HepG2 (cell line): Measurements from ENCODE around the gene TBXA2R. TPM values are rescaled to one million over a fixed set of nuclear protein-coding genes. Genes with fewer than 3 reads are reported as not detected.

Source experiments
- ATAC-seq: fragments of 200-7000 bp; cut with Tn5 transposase; 3 replicates; pipeline ENCODE4 v1.9.1; 2020; ENCODE audit warnings: mild to moderate bottlenecking, moderate library complexity
- BruUV-seq: library from RNA; stranded (reverse); fragments of 400-500 nt; replicated peaks from 2 replicates; lab custom pipeline; 2021; lab: Mats Ljungman, UMichigan
- CTCF ChIA-PET: fragments of 300-600 bp; formaldehyde crosslinking; extraction: SDS; loops from one replicate; lab custom pipeline; 2021; ENCODE audit warnings: low total read pairs, inconsistent platforms, low intra/inter-chr PET ratio; lab: Yijun Ruan, JAX
- POLR2A ChIA-PET: fragments of 350-600 bp; sonication (Branson Sonifier 250); formaldehyde crosslinking; loops from one replicate; lab custom pipeline; 2020; ENCODE audit warnings: antibody characterized with exemption, inconsistent platforms; lab: Yijun Ruan, JAX
- DNase-seq: peaks from one replicate; pipeline ENCODE4 v3.0.0-alpha.2; 2015; ENCODE audit warnings: low spot score
- FAIRE-seq: peaks from 3 replicates; lab custom pipeline; 2011; peaks lifted over from hg19 to GRCh38; lab: Jason Lieb, UNC
- H2AFZ ChIP-seq: one replicate; pipeline ENCODE4 v1.6.1; 2011; ENCODE audit warnings: low read length, inconsistent platforms
- H3K27ac ChIP-seq: fragments of 300-600 bp; 3 replicates; pipeline ENCODE4 v1.8.0; 2011; ENCODE audit warnings: mixed run types, mild to moderate bottlenecking, mixed read lengths, low read length, inconsistent platforms; ENCODE audit not compliant: insufficient read depth; ENCODE audit errors: extremely low read length
- H3K27me3 ChIP-seq, 2 experiments: fragments of 200-600 bp in 1 of 2; 2 replicates in 1 of 2; 3 replicates in 1 of 2; pipeline versions ENCODE4 v1.6.0 to v1.8.0; 2011; ENCODE audit warnings: low read length in 2 of 2, mild to moderate bottlenecking in 2 of 2, moderate library complexity in 2 of 2, inconsistent platforms in 1 of 2; ENCODE audit not compliant: insufficient read depth in 2 of 2, control insufficient read depth in 1 of 2
- H3K36me3 ChIP-seq, 2 experiments: fragments of 200-600 bp in 1 of 2; replicated peaks in 1 of 2; 2 replicates in 1 of 2; 3 replicates in 1 of 2; pipeline versions ENCODE4 v1.5.1 to v1.8.0; 2011; ENCODE audit warnings: low read length in 2 of 2, inconsistent platforms in 1 of 2; ENCODE audit not compliant: insufficient read depth in 2 of 2, control insufficient read depth in 1 of 2
- H3K4me1 ChIP-seq: 2 replicates; pipeline ENCODE4 v1.5.1; 2012; ENCODE audit warnings: low read length, inconsistent platforms; ENCODE audit not compliant: insufficient read depth
- H3K4me2 ChIP-seq: 2 replicates; pipeline ENCODE4 v1.6.0; 2011; ENCODE audit warnings: low read depth, low read length, inconsistent platforms
- H3K4me3 ChIP-seq, 3 experiments: fragments of 200-600 bp in 1 of 3; sonication (generic), shearing (Covaris generic) in 1 of 3; replicated peaks in 1 of 3; 2 replicates each; pipeline ENCODE4 v1.5.1; 2011 to 2016; ENCODE audit warnings: low read length in 3 of 3, inconsistent platforms in 2 of 3, low read depth in 2 of 3, mild to moderate bottlenecking in 2 of 3, control low read depth in 1 of 3, mixed read lengths in 1 of 3; ENCODE audit not compliant: insufficient read depth in 1 of 3
- H3K79me2 ChIP-seq: one replicate; pipeline ENCODE4 v1.6.1; 2011; ENCODE audit warnings: low read length, inconsistent platforms; ENCODE audit not compliant: insufficient read depth
- H3K9ac ChIP-seq: 2 replicates; pipeline ENCODE4 v1.6.0; 2011; ENCODE audit warnings: mild to moderate bottlenecking, low read depth, low read length, inconsistent platforms; ENCODE audit not compliant: insufficient read depth
- H3K9me3 ChIP-seq: 2 replicates; pipeline ENCODE4 v1.5.1; 2012; ENCODE audit warnings: mild to moderate bottlenecking, low read length
- H4K20me1 ChIP-seq: 2 replicates; pipeline ENCODE4 v1.6.0; 2011; ENCODE audit warnings: inconsistent platforms, mild to moderate bottlenecking, low read length, moderate library complexity; ENCODE audit not compliant: insufficient read depth
- BCL3 ChIP-seq: sonication (generic); formaldehyde crosslinking; IDR thresholded peaks from 2 replicates; pipeline ENCODE4 v1.5.1; 2020; ENCODE audit warnings: mild to moderate bottlenecking, missing genetic modification reagents, moderate library complexity
- HDAC2 ChIP-seq: sonication (generic); formaldehyde crosslinking; IDR thresholded peaks from 2 replicates; pipeline ENCODE4 v1.4.0; 2020; ENCODE audit warnings: missing genetic modification reagents
- HNF4A ChIP-seq: sonication (generic); formaldehyde crosslinking; IDR thresholded peaks from 2 replicates; pipeline ENCODE4 v1.4.0; 2020; ENCODE audit warnings: missing genetic modification reagents
- ZBTB4 ChIP-seq: sonication (generic); formaldehyde crosslinking; IDR thresholded peaks from 2 replicates; pipeline ENCODE4 v1.4.0; 2020; ENCODE audit warnings: missing genetic modification reagents, mild to moderate bottlenecking, borderline replicate concordance
- ZFP91 ChIP-seq: sonication (generic); formaldehyde crosslinking; IDR thresholded peaks from 2 replicates; pipeline ENCODE4 v1.9.0; 2022; ENCODE audit warnings: missing genetic modification reagents, mild to moderate bottlenecking, borderline replicate concordance
- ZMYM3 ChIP-seq: sonication (generic); formaldehyde crosslinking; IDR thresholded peaks from 2 replicates; pipeline ENCODE4 v1.5.1; 2020; ENCODE audit warnings: mild to moderate bottlenecking, missing genetic modification reagents
- ZNF629 ChIP-seq: sonication (generic); formaldehyde crosslinking; conservative IDR thresholded peaks from 2 replicates; pipeline ENCODE4 v1.5.0; 2020; ENCODE audit warnings: missing genetic modification reagents
- ZNF687 ChIP-seq: sonication (generic); formaldehyde crosslinking; IDR thresholded peaks from 2 replicates; pipeline ENCODE4 v1.5.1; 2020; ENCODE audit warnings: mild to moderate bottlenecking, missing genetic modification reagents, moderate library complexity
- ZSCAN25 ChIP-seq: sonication (generic); formaldehyde crosslinking; IDR thresholded peaks from 2 replicates; pipeline ENCODE4 v1.8.0; 2022; ENCODE audit warnings: mild to moderate bottlenecking, missing genetic modification reagents
- WGBS: methylation state at CpG from one replicate; pipeline ENCODE4 v1.1.6; 2017; ENCODE audit warnings: low lambda C conversion rate; 5-methylcytosine and 5-hydroxymethylcytosine counted together
- in situ Hi-C: cut with HindIII; loops from 2 replicates; pipeline ENCODE4 v1.10.0; 2017; ENCODE audit warnings: low pct_unique_long_range_greater_than_20kb; ENCODE audit not compliant: extremely low pct_ligation_motif_present
- intact Hi-C: fragments of 100-400 bp; cut with micrococcal nuclease; formaldehyde crosslinking; loops from one replicate; pipeline ENCODE4 v1.10.0; 2022; ENCODE audit not compliant: unreplicated experiment
- polyA plus RNA-seq, 8 experiments: library from polyadenylated mRNA; depleted of rRNA in 3 of 8; stranded (reverse) in 7 of 8; unstranded in 1 of 8; fragments of >200 nt; fragmentation: Illumina TruSeq in 4 of 8; extraction: Trizol in 4 of 8; gene quantifications; 2 replicates each; pipeline versions ENCODE4 v1.2.1 to v1.2.3, GENCODE V29; 2011 to 2016; ENCODE audit warnings: low read depth in 4 of 8, missing spikeins in 1 of 8, mixed read lengths in 1 of 8; ENCODE audit not compliant: insufficient read depth in 1 of 8
- total RNA-seq, 5 experiments: library from RNA; depleted of rRNA; stranded (reverse); fragments of >200 nt; fragmentation: Illumina TruSeq; extraction: Trizol; gene quantifications; 2 replicates each; pipeline ENCODE4 v1.2.3, GENCODE V29; 2016; ENCODE audit warnings: low read depth in 1 of 5

The TBXA2R gene
- total and polyA plus RNA-seq, 2 of the 13 experiments (the other 11 are each of a cell fraction or from before 2014, with no cell fraction given), result 0.09 TPM; not detected in 1

GRCh38 chr19:3604987-3605343 lies 1.7 kb downstream of the TBXA2R start (continued):
- peak; percentile 26; the same call in 1 of the 2 replicates for TF ChIP-seq ZNF687 (CRISPR knock-in tag)

GRCh38 chr19:3604227-3604986 lies 2.3 kb downstream of the TBXA2R start:
- FAIRE-seq, result no peak
- TF ChIP-seq HDAC2 (CRISPR knock-in tag) (peak; percentile 5; the same call in 1 of the 2 replicates), ZFP91 (peak; percentile 27; the same call in 1 of the 2 replicates), ZBTB4 (CRISPR knock-in tag) (no peak), ZSCAN25 (CRISPR knock-in tag) (peak; percentile 54; the same call in 1 of the 2 replicates), HNF4A (peak; percentile 60), BCL3 (CRISPR knock-in tag) (no peak), ZMYM3 (CRISPR knock-in tag) (0 out of 2 replicates have a peak, but pooled peaks have one; percentile 16), ZNF629 (CRISPR knock-in tag) (0 out of 2 replicates have a peak, but pooled peaks have one; percentile 33)
- H3K27me3 ChIP-seq, result peaks cover 0 to 29% of the 10 kb centered on the region in 2 experiments; a peak in 2 of 5 replicates
- WGBS, result 39% methylated on average over 8 of the region's 27 CpGs
- CTCF ChIA-PET, result no interaction called here
- H2AFZ ChIP-seq, result no peak overlapping the region
- no peak overlapping the region for H3K27ac ChIP-seq
- in situ Hi-C loops, result no loop called here
- no peaks in the 10 kb centered on the region for H3K79me2 ChIP-seq
- POLR2A ChIA-PET, result no interaction called here
- peak overlapping the region; percentile 67 for H3K4me2 ChIP-seq
- no peak for DNase-seq
- no peaks in the 10 kb centered on the region for H4K20me1 ChIP-seq
- peaks cover 48% of the 10 kb centered on the region for H3K4me1 ChIP-seq
- no peak for ATAC-seq
- intact Hi-C loops, result no loop called here
- no peaks in the 10 kb centered on the region for H3K9me3 ChIP-seq
- H3K36me3 ChIP-seq, result no peaks in the 10 kb centered on the region
- H3K4me3 ChIP-seq, result peak overlapping the region; percentile 3 to 68 (median 23); a peak in 1 of 6 replicates
- peak overlapping the region; percentile 10; the same call in 1 of the 2 replicates for H3K9ac ChIP-seq
- no TSS peak for BruUV-seq
